ENCODE data around the gene LDLRAD3.
"Not testable (repeated sequence)": the region's sequence is repeated elsewhere in the genome, so short reads cannot be mapped to it uniquely, and the experiment has no call there.

- not testable (repeated sequence) for TF ChIP-seq POLR2A, CTCF (IDR thresholded peaks at IDR 0.05)
Measured at GRCh38 chr11:36013446-36013845, 69.6 kb downstream of the LDLRAD3 start.
